Smooth muscle cell (in vitro differentiated cells): ENCODE results near the gene CASP12. TPM values are rescaled to one million over a fixed set of nuclear protein-coding genes. Genes with fewer than 3 reads are reported as not detected.

Experiments
- DNase-seq: peaks from one replicate; lab custom pipeline; 2025; ENCODE audit not compliant: unreplicated experiment; lab: John Stamatoyannopoulos, UW
- H2AFZ ChIP-seq: fragments of 200-600 bp; sonication (generic); 2 replicates; pipeline ENCODE4 v1.6.0; 2016; ENCODE audit warnings: antibody characterized with exemption, low read depth, mild to moderate bottlenecking
- H3F3A ChIP-seq: fragments of 200-600 bp; sonication (generic); 2 replicates; pipeline ENCODE4 v1.6.0; 2017; ENCODE audit warnings: antibody characterized with exemption, low read depth
- H3K27ac ChIP-seq: fragments of 200-600 bp; sonication (generic); 2 replicates; pipeline ENCODE4 v1.5.1; 2016; ENCODE audit warnings: low read depth, mild to moderate bottlenecking
- H3K27me3 ChIP-seq: fragments of 200-600 bp; sonication (generic); 2 replicates; pipeline ENCODE4 v1.6.1; 2016; ENCODE audit warnings: low read depth, mild to moderate bottlenecking
- H3K36me3 ChIP-seq: fragments of 200-600 bp; sonication (generic); 2 replicates; pipeline ENCODE4 v1.5.1; 2016; ENCODE audit warnings: low read depth
- H3K4me1 ChIP-seq: fragments of 200-600 bp; sonication (generic); 2 replicates; pipeline ENCODE4 v1.5.1; 2016; ENCODE audit warnings: low read depth
- H3K4me2 ChIP-seq: fragments of 200-600 bp; sonication (generic); 2 replicates; pipeline ENCODE4 v1.6.0; 2016; ENCODE audit warnings: mild to moderate bottlenecking
- H3K4me3 ChIP-seq: fragments of 200-600 bp; sonication (generic); 2 replicates; pipeline ENCODE4 v1.5.1; 2016; ENCODE audit warnings: mild to moderate bottlenecking
- H3K79me2 ChIP-seq: fragments of 200-600 bp; sonication (generic); 2 replicates; pipeline ENCODE4 v1.6.0; 2016; ENCODE audit warnings: low read depth, mild to moderate bottlenecking
- H3K9ac ChIP-seq: fragments of 200-600 bp; sonication (generic); 2 replicates; pipeline ENCODE4 v1.6.0; 2016; ENCODE audit warnings: low read depth
- H3K9me3 ChIP-seq: fragments of 200-600 bp; sonication (generic); replicated peaks from 2 replicates; pipeline ENCODE4 v1.5.1; 2016; ENCODE audit warnings: low read depth
- H4K20me1 ChIP-seq: fragments of 200-600 bp; sonication (generic); 2 replicates; pipeline ENCODE4 v1.6.0; 2016; ENCODE audit warnings: low read depth
- WGBS: methylation state at CpG from one replicate; pipeline ENCODE4 v1.1.7; 2016; ENCODE audit warnings: low lambda C conversion rate; 5-methylcytosine and 5-hydroxymethylcytosine counted together
- polyA plus RNA-seq: library from polyadenylated mRNA; unstranded; fragments of >200 nt; fragmentation: Nextera tagmentation; extraction: Ambion mirVana; gene quantifications from 2 replicates; pipeline ENCODE4 v1.2.1, GENCODE V29; 2016
- total RNA-seq: library from RNA; depleted of rRNA; stranded (reverse); fragments of >200 nt; gene quantifications from 2 replicates; pipeline ENCODE4 v1.2.3, GENCODE V29; 2014
- TF ChIP-seq, protein P1 (sequence below): fragments of 200-600 bp; sonication (generic); IDR thresholded peaks from 2 replicates; pipeline ENCODE4 v1.5.1; 2017; ENCODE audit warnings: borderline replicate concordance, mild to moderate bottlenecking, antibody characterized with exemption; ENCODE audit not compliant: insufficient read depth, poor library complexity, severe bottlenecking

Gene CASP12
- total and polyA plus RNA-seq, 2 experiments from 2014 or later, result 0.23 TPM; not detected in 1

DNA sequence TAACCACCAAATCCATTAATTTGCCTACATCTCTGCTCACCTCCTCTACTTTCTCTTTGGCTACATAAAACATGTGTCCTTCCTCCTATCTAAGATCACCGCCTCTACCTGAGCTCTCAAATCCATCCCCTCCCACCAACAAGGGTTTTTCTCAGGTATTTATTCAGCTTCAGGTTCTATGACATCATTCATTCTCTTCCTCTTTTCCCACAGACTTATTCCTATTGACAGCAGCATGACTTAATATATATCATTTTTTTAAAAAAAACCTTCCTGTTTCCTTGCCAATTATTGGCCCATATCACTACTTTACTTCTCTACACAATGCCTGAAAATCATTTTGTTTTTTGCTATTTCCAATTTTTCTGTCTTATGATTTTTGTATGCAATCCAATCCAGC, 4.4 kb downstream of the CASP12 start:
- 100% methylated on average over 1 of the region's 1 CpG for WGBS
- H3F3A ChIP-seq, result peaks cover 6% of the 10 kb centered on the region
- no peak overlapping the region for H3K4me3 ChIP-seq
- no peak overlapping the region for H3K4me2 ChIP-seq
- H3K27ac ChIP-seq, result no peak overlapping the region
- no peaks in the 10 kb centered on the region for H3K9me3 ChIP-seq
- no peak for DNase-seq
- H4K20me1 ChIP-seq, result no peaks in the 10 kb centered on the region
- no peak overlapping the region for H3K9ac ChIP-seq
- H3K27me3 ChIP-seq, result no peaks in the 10 kb centered on the region
- H3K79me2 ChIP-seq, result no peaks in the 10 kb centered on the region
- TF ChIP-seq, protein P1, sequence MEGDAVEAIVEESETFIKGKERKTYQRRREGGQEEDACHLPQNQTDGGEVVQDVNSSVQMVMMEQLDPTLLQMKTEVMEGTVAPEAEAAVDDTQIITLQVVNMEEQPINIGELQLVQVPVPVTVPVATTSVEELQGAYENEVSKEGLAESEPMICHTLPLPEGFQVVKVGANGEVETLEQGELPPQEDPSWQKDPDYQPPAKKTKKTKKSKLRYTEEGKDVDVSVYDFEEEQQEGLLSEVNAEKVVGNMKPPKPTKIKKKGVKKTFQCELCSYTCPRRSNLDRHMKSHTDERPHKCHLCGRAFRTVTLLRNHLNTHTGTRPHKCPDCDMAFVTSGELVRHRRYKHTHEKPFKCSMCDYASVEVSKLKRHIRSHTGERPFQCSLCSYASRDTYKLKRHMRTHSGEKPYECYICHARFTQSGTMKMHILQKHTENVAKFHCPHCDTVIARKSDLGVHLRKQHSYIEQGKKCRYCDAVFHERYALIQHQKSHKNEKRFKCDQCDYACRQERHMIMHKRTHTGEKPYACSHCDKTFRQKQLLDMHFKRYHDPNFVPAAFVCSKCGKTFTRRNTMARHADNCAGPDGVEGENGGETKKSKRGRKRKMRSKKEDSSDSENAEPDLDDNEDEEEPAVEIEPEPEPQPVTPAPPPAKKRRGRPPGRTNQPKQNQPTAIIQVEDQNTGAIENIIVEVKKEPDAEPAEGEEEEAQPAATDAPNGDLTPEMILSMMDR, result no peak
- H3K36me3 ChIP-seq, result no peaks in the 10 kb centered on the region
- H2AFZ ChIP-seq, result no peak overlapping the region
- no peaks in the 10 kb centered on the region for H3K4me1 ChIP-seq

DNA sequence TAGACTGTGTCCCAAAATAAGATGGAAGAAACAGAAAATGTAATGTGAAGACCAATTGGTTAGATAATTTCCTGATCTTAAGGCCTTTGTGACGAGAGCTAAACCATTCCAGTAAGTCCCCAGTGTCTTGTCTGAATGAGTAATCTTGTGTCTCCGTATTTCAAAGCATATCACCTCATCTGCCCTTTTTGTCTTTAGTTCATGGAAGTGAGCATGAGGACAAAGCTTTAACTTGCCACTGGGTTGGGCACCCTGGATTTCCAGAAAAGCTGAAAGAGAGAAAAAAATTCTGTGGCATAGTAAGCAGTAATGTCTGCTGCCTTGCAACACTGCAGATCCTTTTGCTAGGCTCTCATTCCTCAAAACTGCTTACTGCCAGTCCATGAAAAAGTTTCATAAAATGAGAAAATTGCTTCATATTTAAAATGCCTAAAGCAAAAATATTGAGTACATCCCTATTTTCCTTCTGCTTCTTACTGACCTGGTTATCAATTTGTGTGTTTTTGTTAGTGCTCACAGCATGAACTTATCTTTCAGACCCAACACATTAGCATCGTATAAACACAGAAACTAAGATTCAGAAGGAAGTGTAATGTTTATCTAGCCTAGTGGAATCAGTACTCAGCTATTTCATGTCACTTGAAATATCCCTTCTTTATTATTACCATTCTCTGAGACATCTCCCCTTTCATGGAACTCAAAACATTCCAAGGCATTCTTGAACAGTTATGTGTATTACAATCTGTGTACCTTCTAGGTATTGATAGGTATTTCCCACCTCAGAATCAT, 5.3 kb downstream of the CASP12 start:
- 10% methylated on average over 3 of the region's 3 CpGs for WGBS
- H2AFZ ChIP-seq, result peak overlapping the region; percentile 87

DNA sequence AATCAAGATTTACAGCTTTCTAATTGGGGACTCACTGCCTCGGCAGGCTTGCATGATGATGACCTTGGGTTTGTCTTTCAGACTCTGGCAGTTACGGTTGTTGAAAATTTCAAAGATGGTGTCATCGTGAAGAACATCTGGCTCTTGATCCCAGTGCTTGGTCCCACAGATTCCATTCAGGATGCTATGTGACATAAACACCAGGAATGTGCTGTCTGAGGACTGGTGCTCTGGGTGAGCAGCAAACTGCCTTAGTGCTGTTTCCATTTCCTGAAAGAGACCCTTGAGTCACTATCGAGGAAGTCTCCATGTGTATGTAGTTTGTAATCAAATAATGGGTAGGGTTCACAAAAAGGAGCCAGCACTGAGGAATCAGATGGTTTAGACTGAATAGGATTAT, 7.1 kb downstream of the CASP12 start:
- no peak overlapping the region for H3K9ac ChIP-seq
- no peak overlapping the region for H3K4me3 ChIP-seq
- H3K27me3 ChIP-seq, result no peaks in the 10 kb centered on the region
- H3K4me1 ChIP-seq, result no peaks in the 10 kb centered on the region
- H3K27ac ChIP-seq, result peak overlapping the region; percentile 75
- TF ChIP-seq, protein P1, result no peak
- DNase-seq, result no peak
- H3K79me2 ChIP-seq, result no peaks in the 10 kb centered on the region
- no peak overlapping the region for H3K4me2 ChIP-seq
- H4K20me1 ChIP-seq, result no peaks in the 10 kb centered on the region
- no peak overlapping the region for H2AFZ ChIP-seq
- H3F3A ChIP-seq, result peaks cover 6% of the 10 kb centered on the region
- H3K9me3 ChIP-seq, result no peaks in the 10 kb centered on the region
- H3K36me3 ChIP-seq, result no peaks in the 10 kb centered on the region
- WGBS, result 38% methylated on average over 4 of the region's 4 CpGs

More for the DNA sequence above, 5.3 kb downstream of the CASP12 start:
- H3K27me3 ChIP-seq, result no peaks in the 10 kb centered on the region
- H3F3A ChIP-seq, result peaks cover 6% of the 10 kb centered on the region
- H3K27ac ChIP-seq, result peak overlapping the region; percentile 75
- no peak for DNase-seq
- TF ChIP-seq, protein P1, result no peak
- H3K9me3 ChIP-seq, result no peaks in the 10 kb centered on the region
- peak overlapping the region; percentile 52 for H3K4me2 ChIP-seq
- H3K36me3 ChIP-seq, result no peaks in the 10 kb centered on the region
- H4K20me1 ChIP-seq, result no peaks in the 10 kb centered on the region
- no peaks in the 10 kb centered on the region for H3K4me1 ChIP-seq
- H3K9ac ChIP-seq, result peak overlapping the region; percentile 24
- no peak overlapping the region for H3K4me3 ChIP-seq
- no peaks in the 10 kb centered on the region for H3K79me2 ChIP-seq

DNA sequence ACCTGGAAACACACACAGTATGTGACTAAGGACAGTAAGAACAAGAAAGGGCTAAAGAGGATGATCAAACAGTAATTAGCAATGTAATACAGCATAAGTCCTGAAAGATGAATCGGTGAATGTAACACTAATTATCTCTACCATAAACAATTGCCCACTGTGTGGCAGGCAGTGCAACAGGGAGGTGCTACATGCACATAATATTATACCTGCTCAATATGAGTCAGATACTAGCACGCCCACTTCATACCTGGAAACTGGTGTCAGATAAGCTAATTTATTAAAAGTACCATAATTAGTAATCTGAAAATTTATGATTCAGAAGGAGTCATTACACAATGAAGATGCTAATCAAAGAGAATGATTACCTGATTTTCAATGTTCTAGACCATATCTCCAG, 14.9 kb downstream of the CASP12 start:
- Histone ChIP-seq H3K9me3 (no peaks in the 10 kb centered on the region), H3F3A (no peaks in the 10 kb centered on the region), H3K4me2 (no peak overlapping the region), H4K20me1 (no peaks in the 10 kb centered on the region), H3K9ac (no peak overlapping the region), H3K4me1 (no peaks in the 10 kb centered on the region), H3K27ac (no peak overlapping the region), H3K36me3 (no peaks in the 10 kb centered on the region), H3K79me2 (no peaks in the 10 kb centered on the region), H3K27me3 (no peaks in the 10 kb centered on the region), H3K4me3 (no peak overlapping the region), H2AFZ (no peak overlapping the region)
- TF ChIP-seq, protein P1, result no peak
- 85% methylated on average over 2 of the region's 2 CpGs for WGBS
- no peak for DNase-seq
